CD4-positive, alpha-beta T cell treated with Interleukin-21 for 1 hour (primary cell): ENCODE data around the gene LCT.
"Not testable (repeated sequence)": the region's sequence is repeated elsewhere in the genome, so short reads cannot be mapped to it uniquely, and the experiment has no call there.

Experiments
- DNase-seq: peaks from one replicate; pipeline ENCODE4 v3.0.0-alpha.2; 2020

Gene LCT

GRCh38 chr2:135836596-135837270 lies at the start of gene LCT:
LCT (minus strand) TSS chr2:135837184; CDS start chr2:135837169, 15 bp downstream.
- DNase-seq = no peak

GRCh38 chr2:135885709-135886108 lies 48.7 kb upstream of the LCT start:
- no peak for DNase-seq

GRCh38 chr2:135882415-135882814 lies 45.4 kb upstream of the LCT start:
- DNase-seq = no peak

GRCh38 chr2:135876770-135877169 lies 39.8 kb upstream of the LCT start:
- DNase-seq = not testable (repeated sequence)

GRCh38 chr2:135876066-135876711 lies 39.2 kb upstream of the LCT start, which contains the start of gene MCM6:
MCM6 (minus strand) TSS chr2:135876443; CDS start chr2:135876365, 78 bp downstream.
- peak; percentile 99 for DNase-seq

- peak; percentile 73 for DNase-seq
Measured at GRCh38 chr2:135875491-135876065, 38.6 kb upstream of the LCT start.

GRCh38 chr2:135874777-135875365 lies 37.9 kb upstream of the LCT start:
- no peak for DNase-seq

GRCh38 chr2:135870571-135870970 lies 33.6 kb upstream of the LCT start:
- no peak for DNase-seq

GRCh38 chr2:135863233-135863632 lies 26.2 kb upstream of the LCT start:
- DNase-seq = no peak

GRCh38 chr2:135862718-135863117 lies 25.7 kb upstream of the LCT start:
- DNase-seq = no peak

- DNase-seq = no peak
Measured at GRCh38 chr2:135853401-135853800, 16.4 kb upstream of the LCT start.

GRCh38 chr2:135851858-135852257 lies 14.9 kb upstream of the LCT start:
- DNase-seq = no peak

- DNase-seq = no peak
Measured at GRCh38 chr2:135850892-135851668, 14.1 kb upstream of the LCT start.

- no peak for DNase-seq
Measured at GRCh38 chr2:135849087-135849486, 12.1 kb upstream of the LCT start.

- DNase-seq = no peak
Measured at GRCh38 chr2:135845997-135846396, 9.0 kb upstream of the LCT start.

- DNase-seq = no peak
Measured at GRCh38 chr2:135845257-135845656, 8.3 kb upstream of the LCT start.

- no peak for DNase-seq
Measured at GRCh38 chr2:135844301-135844895, 7.4 kb upstream of the LCT start.

- DNase-seq = no peak
Measured at GRCh38 chr2:135843671-135844070, 6.7 kb upstream of the LCT start.

GRCh38 chr2:135840601-135841000 lies 3.6 kb upstream of the LCT start:
- no peak for DNase-seq

GRCh38 chr2:135839713-135840112 lies 2.7 kb upstream of the LCT start:
- DNase-seq = no peak

- no peak for DNase-seq
Measured at GRCh38 chr2:135838502-135838901, 1.5 kb upstream of the LCT start.

GRCh38 chr2:135832891-135833290 lies 4.1 kb downstream of the LCT start:
- no peak for DNase-seq
